Prostate gland (tissue), 2 donors: ENCODE measurements around the gene C1QTNF7.

Experiments used
- CTCF ChIP-seq, 4 experiments: fragments of 200-600 bp in 2 of 4; fragments of 450-650 bp in 2 of 4; sonication (generic) in 2 of 4; IDR thresholded peaks; 1 replicate in 3 of 4; 2 replicates in 1 of 4; pipeline ENCODE4 v1.5.1; 2016 to 2019; ENCODE audit warnings: antibody characterized with exemption in 4 of 4, mild to moderate bottlenecking in 2 of 4, moderate library complexity in 2 of 4
- POLR2A ChIP-seq: fragments of 450-650 bp; IDR thresholded peaks from one replicate; pipeline ENCODE4 v1.6.1; 2016; ENCODE audit warnings: antibody characterized with exemption, mild to moderate bottlenecking

GRCh38 chr4:15495621-15496020 is 67.8 kb downstream of the C1QTNF7 start:
- TF ChIP-seq CTCF (IDR thresholded peaks at IDR 0.05) (no peak), POLR2A (no peak)
